Neuronal stem cell (in vitro differentiated cells): Measurements from ENCODE around the gene ACTR1A.

Experiments used
- DNase-seq: peaks from one replicate; pipeline ENCODE4 v3.0.0-alpha.2; 2013; ENCODE audit warnings: low spot score
- H2AFZ ChIP-seq: one replicate; pipeline ENCODE4 v1.6.1; 2013; ENCODE audit warnings: mild to moderate bottlenecking, low read length, inconsistent platforms
- H2AK5ac ChIP-seq: 2 replicates; pipeline ENCODE4 v1.6.1; 2013; ENCODE audit warnings: low read depth, mild to moderate bottlenecking, inconsistent platforms, low read length, moderate library complexity, mixed read lengths
- H2BK120ac ChIP-seq: 2 replicates; pipeline ENCODE4 v1.6.1; 2013; ENCODE audit warnings: low read depth, mild to moderate bottlenecking, inconsistent platforms, low read length, moderate library complexity, mixed read lengths
- H2BK12ac ChIP-seq: one replicate; pipeline ENCODE4 v1.6.1; 2013; ENCODE audit warnings: low read length, inconsistent platforms
- H2BK15ac ChIP-seq: 2 replicates; pipeline ENCODE4 v1.6.1; 2013; ENCODE audit warnings: mild to moderate bottlenecking, low read length, inconsistent platforms, mixed read lengths
- H2BK5ac ChIP-seq: one replicate; pipeline ENCODE4 v1.6.1; 2013; ENCODE audit warnings: inconsistent platforms, mild to moderate bottlenecking, low read length, moderate library complexity
- H3K14ac ChIP-seq: one replicate; pipeline ENCODE4 v1.6.1; 2013; ENCODE audit warnings: low read length, inconsistent platforms
- H3K18ac ChIP-seq: 2 replicates; pipeline ENCODE4 v1.6.1; 2013; ENCODE audit warnings: low read length, inconsistent platforms
- H3K23ac ChIP-seq: 2 replicates; pipeline ENCODE4 v1.6.1; 2013; ENCODE audit warnings: low read depth, mild to moderate bottlenecking, mixed read lengths, low read length, inconsistent platforms; ENCODE audit not compliant: poor library complexity
- H3K27ac ChIP-seq: replicated peaks from 3 replicates; pipeline ENCODE4 v1.5.1; 2013; ENCODE audit warnings: low read length, inconsistent platforms
- H3K27me3 ChIP-seq, 3 experiments: 2 replicates each; pipeline ENCODE4 v1.6.1; 2013; ENCODE audit warnings: low read length in 3 of 3, mild to moderate bottlenecking in 2 of 3, inconsistent platforms in 1 of 3, low read depth in 1 of 3, mixed read lengths in 1 of 3, moderate library complexity in 1 of 3; ENCODE audit not compliant: control insufficient read depth in 3 of 3, insufficient read depth in 3 of 3
- H3K36me3 ChIP-seq, 2 donors: replicated peaks in 1 of 2; 2 replicates each; pipeline ENCODE4 v1.6.1; 2013; ENCODE audit warnings: low read length in 2 of 2; ENCODE audit not compliant: control insufficient read depth in 2 of 2, insufficient read depth in 2 of 2
- H3K4ac ChIP-seq: 2 replicates; pipeline ENCODE4 v1.6.1; 2013; ENCODE audit warnings: inconsistent platforms, mild to moderate bottlenecking, low read length, moderate library complexity
- H3K4me1 ChIP-seq, 2 donors: 1 replicate in 1 of 2; 2 replicates in 1 of 2; pipeline ENCODE4 v1.6.1; 2013; ENCODE audit warnings: low read length in 2 of 2, low read depth in 1 of 2; ENCODE audit not compliant: control insufficient read depth in 2 of 2, insufficient read depth in 1 of 2
- H3K4me2 ChIP-seq: one replicate; pipeline ENCODE4 v1.6.1; 2013; ENCODE audit warnings: mild to moderate bottlenecking, low read length, inconsistent platforms; ENCODE audit not compliant: insufficient read depth, poor library complexity, severe bottlenecking
- H3K4me3 ChIP-seq, 2 donors: 2 replicates each; pipeline ENCODE4 v1.5.1; 2013; ENCODE audit warnings: low read length in 2 of 2, mild to moderate bottlenecking in 2 of 2, inconsistent platforms in 1 of 2, moderate library complexity in 1 of 2
- H3K79me1 ChIP-seq: one replicate; pipeline ENCODE4 v1.6.1; 2013; ENCODE audit warnings: low read depth, mild to moderate bottlenecking, inconsistent platforms, low read length, moderate library complexity
- H3K9ac ChIP-seq: one replicate; pipeline ENCODE4 v1.6.1; 2013; ENCODE audit warnings: mild to moderate bottlenecking, low read depth, low read length, inconsistent platforms; ENCODE audit not compliant: poor library complexity
- H3K9me3 ChIP-seq, 2 donors: replicated peaks in 1 of 2; 2 replicates each; pipeline versions ENCODE3 to v1.6.1; 2013; ENCODE audit warnings: low read length in 2 of 2, mild to moderate bottlenecking in 2 of 2, inconsistent platforms in 1 of 2, low read depth in 1 of 2, mixed read lengths in 1 of 2, moderate library complexity in 1 of 2; ENCODE audit not compliant: control insufficient read depth in 2 of 2, insufficient read depth in 1 of 2
- H4K8ac ChIP-seq: one replicate; pipeline ENCODE4 v1.6.1; 2013; ENCODE audit warnings: low read depth, mild to moderate bottlenecking, inconsistent platforms, low read length, moderate library complexity
- H4K91ac ChIP-seq: one replicate; pipeline ENCODE4 v1.6.1; 2013; ENCODE audit warnings: low read length, low read depth, mild to moderate bottlenecking, inconsistent platforms; ENCODE audit not compliant: poor library complexity
- WGBS, 2 donors: extraction: QIAGEN DNeasy Blood & Tissue Kit; methylation state at CpG; one replicate each; pipeline ENCODE4 v1.1.7; 2013; ENCODE audit warnings: missing lambda C conversion rate in 2 of 2, mixed read lengths in 1 of 2; ENCODE audit not compliant: insufficient read length in 2 of 2, insufficient replicate concordance in 1 of 2; ENCODE audit errors: extremely low coverage in 2 of 2; 5-methylcytosine and 5-hydroxymethylcytosine counted together

ACTR1A gene

GRCh38 chr10:102449321-102450123 lies 53.0 kb downstream of the ACTR1A start:
- Histone ChIP-seq H3K27ac (no peak overlapping the region), H3K36me3 (peaks cover 0 to 4% of the 10 kb centered on the region in 2 donors)

GRCh38 chr10:102444851-102445250 lies 57.7 kb downstream of the ACTR1A start:
- no peak overlapping the region for H3K9ac ChIP-seq
- no peak overlapping the region for H2BK120ac ChIP-seq
- no peak overlapping the region for H2AFZ ChIP-seq
- no peak overlapping the region for H2BK15ac ChIP-seq
- no peak overlapping the region for H2AK5ac ChIP-seq
- peaks cover 0 to 5% of the 10 kb centered on the region in 2 donors for H3K4me1 ChIP-seq
- H4K91ac ChIP-seq: no peak overlapping the region
- no peak overlapping the region for H4K8ac ChIP-seq
- H3K4me3 ChIP-seq: no peak overlapping the region
- no peak overlapping the region for H3K4ac ChIP-seq
- H3K36me3 ChIP-seq: no peaks in the 10 kb centered on the region
- H3K27me3 ChIP-seq: peaks cover 0 to 2% (median 2%) of the 10 kb centered on the region in 3 experiments
- no peak overlapping the region for H3K18ac ChIP-seq
- no peak overlapping the region for H3K14ac ChIP-seq
- no peak overlapping the region for H2BK5ac ChIP-seq
- WGBS, 2 donors: no CpG with 5 or more reads among the region's 2 CpGs
- H3K79me1 ChIP-seq: no peaks in the 10 kb centered on the region
- H3K4me2 ChIP-seq: no peak overlapping the region
- H2BK12ac ChIP-seq: no peak overlapping the region
- no peak overlapping the region for H3K27ac ChIP-seq
- DNase-seq: no peak
- H3K23ac ChIP-seq: no peak overlapping the region
- no peaks in the 10 kb centered on the region for H3K9me3 ChIP-seq

More at GRCh38 chr10:102449321-102450123, 53.0 kb downstream of the ACTR1A start:
- no peak overlapping the region for H2BK120ac ChIP-seq
- no peak overlapping the region for H3K9ac ChIP-seq
- no peaks in the 10 kb centered on the region for H3K9me3 ChIP-seq
- no peak overlapping the region for H2AK5ac ChIP-seq
- no peak overlapping the region for H4K91ac ChIP-seq
- no peak overlapping the region for H3K4ac ChIP-seq
- H3K4me1 ChIP-seq: peaks cover 7 to 15% of the 10 kb centered on the region in 2 donors
- peak overlapping the region; percentile 70 for H3K18ac ChIP-seq
- H2BK12ac ChIP-seq: peak overlapping the region; percentile 47
- DNase-seq: no peak
- H3K4me2 ChIP-seq: peak overlapping the region; percentile 95
- H3K4me3 ChIP-seq: peak overlapping the region; percentile 73 to 80
- no peak overlapping the region for H3K23ac ChIP-seq
- no peaks in the 10 kb centered on the region for H3K79me1 ChIP-seq
- H4K8ac ChIP-seq: no peak overlapping the region
- peak overlapping the region; percentile 93 for H2AFZ ChIP-seq
- peak overlapping the region; percentile 83 for H2BK15ac ChIP-seq
- H2BK5ac ChIP-seq: no peak overlapping the region
- no CpG with 5 or more reads among the region's 30 CpGs for WGBS, 2 donors
- peaks cover 0 to 7% (median 2%) of the 10 kb centered on the region in 3 experiments for H3K27me3 ChIP-seq
- no peak overlapping the region for H3K14ac ChIP-seq

- H2AK5ac ChIP-seq: peak overlapping the region; percentile 44
- peaks cover 0 to 14% (median 0%) of the 10 kb centered on the region in 3 experiments for H3K27me3 ChIP-seq
- H2BK15ac ChIP-seq: peak overlapping the region; percentile 65
- no peak for DNase-seq
- no peaks in the 10 kb centered on the region for H3K79me1 ChIP-seq
- H3K18ac ChIP-seq: no peak overlapping the region
- no peak overlapping the region for H3K4me3 ChIP-seq
- H3K36me3 ChIP-seq: no peaks in the 10 kb centered on the region
- no peak overlapping the region for H4K91ac ChIP-seq
- H3K14ac ChIP-seq: no peak overlapping the region
- WGBS, 2 donors: no CpG with 5 or more reads among the region's 1 CpG
- H3K9ac ChIP-seq: no peak overlapping the region
- H3K4me1 ChIP-seq: peaks cover 6 to 20% of the 10 kb centered on the region in 2 donors
- H3K4me2 ChIP-seq: no peak overlapping the region
- no peak overlapping the region for H4K8ac ChIP-seq
- no peak overlapping the region for H2BK5ac ChIP-seq
- H3K4ac ChIP-seq: no peak overlapping the region
- H3K9me3 ChIP-seq: peaks cover 0 to 2% of the 10 kb centered on the region in 2 donors
- H2AFZ ChIP-seq: no peak overlapping the region
- H2BK120ac ChIP-seq: no peak overlapping the region
- H2BK12ac ChIP-seq: no peak overlapping the region
- no peak overlapping the region for H3K23ac ChIP-seq
- no peak overlapping the region for H3K27ac ChIP-seq
Measured at GRCh38 chr10:102438374-102438773, 64.1 kb downstream of the ACTR1A start.

- Histone ChIP-seq H3K9ac (no peak overlapping the region), H3K4me2 (no peak overlapping the region), H3K79me1 (no peaks in the 10 kb centered on the region), H2BK15ac (no peak overlapping the region), H2BK120ac (no peak overlapping the region), H3K4me1 (peaks cover 6 to 20% of the 10 kb centered on the region in 2 donors), H3K4ac (no peak overlapping the region), H3K14ac (no peak overlapping the region), H3K9me3 (peaks cover 0 to 2% of the 10 kb centered on the region in 2 donors), H4K91ac (no peak overlapping the region), H3K27me3 (peaks cover 0 to 15% (median 0%) of the 10 kb centered on the region in 3 experiments), H4K8ac (no peak overlapping the region), H3K18ac (no peak overlapping the region), H3K4me3 (no peak overlapping the region), H2AFZ (no peak overlapping the region), H3K27ac (no peak overlapping the region), H3K36me3 (no peaks in the 10 kb centered on the region), H2BK5ac (no peak overlapping the region), H3K23ac (no peak overlapping the region), H2AK5ac (no peak overlapping the region), H2BK12ac (no peak overlapping the region)
- WGBS, 2 donors: no CpG with 5 or more reads among the region's 3 CpGs
- no peak for DNase-seq
Measured at GRCh38 chr10:102437515-102437914, 65.0 kb downstream of the ACTR1A start.
